GM23338 (cell line): ENCODE measurements around the gene WDR70. TPM values are rescaled to one million over a fixed set of nuclear protein-coding genes. Genes with fewer than 3 reads are reported as not detected.
A peak's percentile ranks its signal among the peaks of the same experiment; 100 is the strongest.

ENCODE experiments used
- ATAC-seq: fragments of 200-7000 bp; cut with Tn5 transposase; 3 replicates; pipeline ENCODE4 v1.9.1; 2020
- DNase-seq: peaks from one replicate; pipeline ENCODE4 v3.0.0-alpha.2; 2015; ENCODE audit warnings: low spot score
- H2AFZ ChIP-seq: fragments of 200-600 bp; sonication (generic); 2 replicates; pipeline ENCODE4 v1.8.0; 2016; ENCODE audit warnings: antibody characterized with exemption, mild to moderate bottlenecking, moderate library complexity
- H3F3A ChIP-seq: fragments of 200-600 bp; sonication (generic); replicated peaks from 2 replicates; pipeline ENCODE4 v1.8.0; 2017; ENCODE audit warnings: antibody characterized with exemption, mixed run types, low read depth
- H3K27ac ChIP-seq: fragments of 200-600 bp; sonication (generic); 2 replicates; pipeline ENCODE4 v1.6.1; 2016; ENCODE audit warnings: low read depth
- H3K27me3 ChIP-seq: fragments of 200-600 bp; sonication (generic); 2 replicates; pipeline ENCODE4 v1.8.0; 2016; ENCODE audit warnings: mild to moderate bottlenecking, mixed run types, moderate library complexity; ENCODE audit not compliant: insufficient read depth
- H3K36me3 ChIP-seq: fragments of 200-600 bp; sonication (generic); 2 replicates; pipeline ENCODE4 v1.8.0; 2016; ENCODE audit warnings: mild to moderate bottlenecking; ENCODE audit not compliant: insufficient read depth
- H3K4me1 ChIP-seq: fragments of 200-600 bp; sonication (generic); 2 replicates; pipeline ENCODE4 v1.8.0; 2016; ENCODE audit warnings: mild to moderate bottlenecking, moderate library complexity; ENCODE audit not compliant: insufficient read depth
- H3K4me2 ChIP-seq: fragments of 200-600 bp; sonication (generic); 2 replicates; pipeline ENCODE4 v1.7.1; 2017; ENCODE audit warnings: mixed run types
- H3K4me3 ChIP-seq: fragments of 200-600 bp; sonication (generic); 2 replicates; pipeline ENCODE4 v1.6.1; 2016; ENCODE audit warnings: mixed run types
- H3K79me2 ChIP-seq: fragments of 200-600 bp; sonication (generic); replicated peaks from 2 replicates; pipeline ENCODE4 v1.8.0; 2017; ENCODE audit warnings: mild to moderate bottlenecking; ENCODE audit not compliant: insufficient read depth
- H3K9me2 ChIP-seq: fragments of 200-600 bp; sonication (generic); 2 replicates; pipeline ENCODE4 v1.8.0; 2017; ENCODE audit not compliant: insufficient read depth
- H4K20me1 ChIP-seq: fragments of 200-600 bp; sonication (generic); replicated peaks from 2 replicates; pipeline ENCODE4 v1.8.0; 2017; ENCODE audit warnings: mild to moderate bottlenecking; ENCODE audit not compliant: insufficient read depth
- H3K27ac Mint-ChIP-seq: 2 replicates; pipeline ENCODE4 v1.8.0; 2020; ENCODE audit warnings: inconsistent platforms, mild to moderate bottlenecking, moderate library complexity, mixed read lengths
- H3K27me3 Mint-ChIP-seq: 3 replicates; pipeline ENCODE4 v1.8.0; 2022; ENCODE audit warnings: low read depth, mild to moderate bottlenecking, moderate library complexity, mixed read lengths, inconsistent platforms; ENCODE audit not compliant: insufficient read depth, poor library complexity
- H3K36me3 Mint-ChIP-seq: 3 replicates; pipeline ENCODE4 v1.8.0; 2021; ENCODE audit warnings: low read depth, mild to moderate bottlenecking, inconsistent platforms, moderate library complexity, mixed read lengths
- H3K4me1 Mint-ChIP-seq: 3 replicates; pipeline ENCODE4 v1.8.0; 2020; ENCODE audit warnings: mild to moderate bottlenecking, inconsistent platforms, mixed read lengths
- H3K4me3 Mint-ChIP-seq: 3 replicates; pipeline ENCODE4 v1.8.0; 2021; ENCODE audit warnings: moderate library complexity, mild to moderate bottlenecking, inconsistent platforms, mixed read lengths
- H3K9me3 Mint-ChIP-seq: 3 replicates; pipeline ENCODE4 v1.8.0; 2020; ENCODE audit warnings: moderate library complexity, mild to moderate bottlenecking, inconsistent platforms, mixed read lengths
- CREB1 ChIP-seq: fragments of 250-450 bp; sonication (Bioruptor Pico); IDR thresholded peaks from 2 replicates; pipeline ENCODE4 v1.5.0; 2020; ENCODE audit warnings: low read depth, mild to moderate bottlenecking, moderate library complexity
- EZH2 ChIP-seq: fragments of 200-600 bp; sonication (generic); IDR thresholded peaks from one replicate; pipeline ENCODE4 v1.8.0; 2017; ENCODE audit warnings: antibody characterized with exemption, mild to moderate bottlenecking, low read depth; ENCODE audit not compliant: unreplicated experiment
- EZH2phosphoT487 ChIP-seq: fragments of 200-600 bp; sonication (generic); IDR thresholded peaks from one replicate; pipeline ENCODE4 v1.8.1; 2018; ENCODE audit warnings: antibody characterized with exemption; ENCODE audit not compliant: unreplicated experiment
- JUNB ChIP-seq: IDR thresholded peaks from one replicate; pipeline ENCODE4 v1.6.1; 2016; ENCODE audit warnings: antibody characterized with exemption; ENCODE audit not compliant: unreplicated experiment
- NANOG ChIP-seq: IDR thresholded peaks from 2 replicates; pipeline ENCODE4 v1.6.1; 2016; ENCODE audit warnings: antibody characterized with exemption, borderline replicate concordance
- POLR2AphosphoS5 ChIP-seq: IDR thresholded peaks from 2 replicates; pipeline ENCODE4 v1.6.1; 2016; ENCODE audit warnings: antibody characterized with exemption, low read depth
- REST ChIP-seq: IDR thresholded peaks from one replicate; pipeline ENCODE4 v1.6.1; 2018; ENCODE audit warnings: antibody characterized with exemption; ENCODE audit not compliant: unreplicated experiment
- STAT1 ChIP-seq: IDR thresholded peaks from one replicate; pipeline ENCODE4 v1.6.1; 2016; ENCODE audit warnings: antibody characterized with exemption; ENCODE audit not compliant: unreplicated experiment
- ZNF114 ChIP-seq: fragments of 250-450 bp; sonication (Bioruptor Pico); IDR thresholded peaks from 2 replicates; pipeline ENCODE4 v1.5.0; 2020; ENCODE audit warnings: mild to moderate bottlenecking, moderate library complexity
- ZNF331 ChIP-seq: fragments of 250-450 bp; sonication (Bioruptor Pico); IDR thresholded peaks from 2 replicates; pipeline ENCODE4 v1.5.0; 2020; ENCODE audit warnings: low read depth, mild to moderate bottlenecking, moderate library complexity
- ZNF462 ChIP-seq: fragments of 250-450 bp; sonication (Bioruptor Pico); IDR thresholded peaks from 2 replicates; pipeline ENCODE4 v1.5.0; 2020; ENCODE audit warnings: mild to moderate bottlenecking, moderate library complexity
- polyA plus RNA-seq: library from polyadenylated mRNA; unstranded; fragments of >200 nt; fragmentation: Nextera tagmentation; extraction: Ambion mirVana; gene quantifications from 2 replicates; pipeline ENCODE4 v1.2.1, GENCODE V29; 2016
- total RNA-seq: library from RNA; depleted of rRNA; stranded (reverse); fragments of >200 nt; shearing (Covaris generic); gene quantifications from 2 replicates; pipeline ENCODE4 v1.2.3, GENCODE V29; 2014

The WDR70 gene
- total and polyA plus RNA-seq, 2 experiments from 2014 or later, result 34.9 to 86.7 TPM

- Histone ChIP-seq H4K20me1 (no peaks in the 10 kb centered on the region), H3K9me2 (no peaks in the 10 kb centered on the region), H3K79me2 (no peaks in the 10 kb centered on the region), H3K36me3 (no peaks in the 10 kb centered on the region), H3K27me3 (no peaks in the 10 kb centered on the region), H2AFZ (no peak overlapping the region), H3K4me2 (0 out of 2 replicates have a peak overlapping the region, but pooled peaks have one; percentile 5), H3K27ac (no peak overlapping the region), H3F3A (no peaks in the 10 kb centered on the region), H3K4me1 (peaks cover 25% of the 10 kb centered on the region; the same call in 1 of the 2 replicates), H3K4me3 (no peak overlapping the region)
- Mint-ChIP-seq H3K27me3 (no peaks in the 10 kb centered on the region), H3K9me3 (no peaks in the 10 kb centered on the region), H3K27ac (peak overlapping the region; percentile 66; the same call in 1 of the 2 replicates), H3K4me1 (peaks cover 24% of the 10 kb centered on the region), H3K36me3 (no peaks in the 10 kb centered on the region), H3K4me3 (no peak overlapping the region)
- TF ChIP-seq ZNF114, result no peak
- peak; percentile 39 for TF ChIP-seq REST
- DNase-seq, result peak; percentile 28
- ATAC-seq, result no peak
Measured at GRCh38 chr5:37721447-37721871, 342.3 kb downstream of the WDR70 start.

DNA sequence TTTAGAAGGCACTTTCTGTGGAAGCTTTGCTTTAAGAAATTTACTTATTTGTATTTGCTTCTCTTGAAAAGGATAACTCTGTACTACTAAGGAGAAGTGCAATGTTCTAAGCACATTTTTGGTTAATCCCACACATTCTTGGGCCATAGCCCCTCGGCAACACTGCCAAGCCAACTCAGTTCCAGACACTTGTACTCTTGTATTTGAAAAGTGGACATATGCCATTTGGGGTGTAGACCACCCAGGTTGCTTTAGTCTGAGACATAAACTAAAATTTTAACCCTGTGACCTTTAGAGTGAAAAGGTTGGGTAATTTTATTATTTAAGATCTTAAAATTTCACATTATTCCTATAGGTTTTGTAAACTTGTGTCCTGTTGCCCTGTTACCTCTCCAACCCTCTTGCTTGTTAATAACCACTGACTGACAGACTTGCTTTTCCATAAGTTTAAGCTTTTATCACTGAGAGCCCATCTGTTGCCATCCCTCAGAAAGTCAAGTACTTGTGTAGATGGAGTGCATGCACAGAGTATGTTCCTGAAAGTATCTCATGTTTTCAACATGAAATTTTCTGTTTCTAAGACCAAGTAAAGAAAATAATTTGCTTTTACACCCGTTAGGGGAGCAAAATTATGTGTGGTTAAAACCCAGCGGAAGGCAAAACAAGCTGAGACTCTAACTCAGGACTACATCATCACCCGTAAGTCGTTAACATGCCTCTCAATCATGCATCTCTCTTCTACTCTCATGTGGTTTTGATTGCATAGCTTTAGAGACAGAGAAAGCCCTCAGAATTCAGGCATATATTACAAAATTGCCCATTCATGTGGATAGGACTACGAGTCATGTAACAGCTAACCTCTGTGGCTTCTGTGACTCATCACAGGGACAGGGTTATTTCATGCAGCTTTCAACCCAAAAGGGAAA lies 343.4 kb downstream of the WDR70 start:
- Histone ChIP-seq H3K4me2 (0 out of 2 replicates have a peak overlapping the region, but pooled peaks have one; percentile 5), H4K20me1 (no peaks in the 10 kb centered on the region), H3K4me1 (peaks cover 21% of the 10 kb centered on the region; the same call in 1 of the 2 replicates), H2AFZ (no peak overlapping the region), H3K9me2 (no peaks in the 10 kb centered on the region), H3K36me3 (no peaks in the 10 kb centered on the region), H3K27me3 (no peaks in the 10 kb centered on the region), H3K79me2 (no peaks in the 10 kb centered on the region), H3F3A (no peaks in the 10 kb centered on the region), H3K4me3 (no peak overlapping the region), H3K27ac (no peak overlapping the region)
- Mint-ChIP-seq H3K4me1 (peaks cover 17% of the 10 kb centered on the region), H3K4me3 (no peak overlapping the region), H3K27me3 (peaks cover 3% of the 10 kb centered on the region), H3K36me3 (no peaks in the 10 kb centered on the region; the same call in 2 of the 3 replicates), H3K27ac (no peak overlapping the region), H3K9me3 (no peaks in the 10 kb centered on the region)
- ATAC-seq (no peak), DNase-seq (no peak)
- TF ChIP-seq CREB1 (CRISPR knock-in tag), result no peak
- TF ChIP-seq NANOG, result no peak
- TF ChIP-seq ZNF114, result no peak
- TF ChIP-seq EZH2, result no peak
- no peak for TF ChIP-seq EZH2phosphoT487
- no peak for TF ChIP-seq JUNB
- no peak for TF ChIP-seq STAT1
- no peak for TF ChIP-seq ZNF462 (CRISPR knock-in tag)
- no peak for TF ChIP-seq ZNF331
- no peak for TF ChIP-seq POLR2AphosphoS5
